Measurements from ENCODE around the gene ZNF629.

ZNF629 gene

GRCh38 chr16:30746638-30747175 is 40.3 kb downstream of the ZNF629 start:
- DNase-seq: no peak

- DNase-seq: no peak
Observed at GRCh38 chr16:30745082-30745481, 41.9 kb downstream of the ZNF629 start.

GRCh38 chr16:30744183-30744582 is 42.8 kb downstream of the ZNF629 start:
- DNase-seq: no peak

- no peak for DNase-seq
Observed at GRCh38 chr16:30743716-30744115, 43.3 kb downstream of the ZNF629 start.

GRCh38 chr16:30741461-30741914 is 45.5 kb downstream of the ZNF629 start:
- no peak for DNase-seq

GRCh38 chr16:30740364-30741251 is 46.4 kb downstream of the ZNF629 start:
- DNase-seq: no peak

GRCh38 chr16:30738984-30739951 is 47.7 kb downstream of the ZNF629 start:
- DNase-seq: no peak

GRCh38 chr16:30737794-30738648 is 49.0 kb downstream of the ZNF629 start:
- no peak for DNase-seq

- DNase-seq: no peak
Observed at GRCh38 chr16:30736995-30737793, 49.8 kb downstream of the ZNF629 start.

GRCh38 chr16:30731411-30731810 is 55.6 kb downstream of the ZNF629 start:
- no peak for DNase-seq

GRCh38 chr16:30728899-30729672 is 57.9 kb downstream of the ZNF629 start:
- no peak for DNase-seq
